Measurements from ENCODE around the gene TNFSF18.

TNFSF18 gene

GRCh38 chr1:173038875-173039554 lies 11.7 kb downstream of the TNFSF18 start:
- no peak for DNase-seq

GRCh38 chr1:173024543-173024942 lies 26.2 kb downstream of the TNFSF18 start:
- DNase-seq = no peak

GRCh38 chr1:173023343-173023742 lies 27.4 kb downstream of the TNFSF18 start:
- no peak for DNase-seq

DNA sequence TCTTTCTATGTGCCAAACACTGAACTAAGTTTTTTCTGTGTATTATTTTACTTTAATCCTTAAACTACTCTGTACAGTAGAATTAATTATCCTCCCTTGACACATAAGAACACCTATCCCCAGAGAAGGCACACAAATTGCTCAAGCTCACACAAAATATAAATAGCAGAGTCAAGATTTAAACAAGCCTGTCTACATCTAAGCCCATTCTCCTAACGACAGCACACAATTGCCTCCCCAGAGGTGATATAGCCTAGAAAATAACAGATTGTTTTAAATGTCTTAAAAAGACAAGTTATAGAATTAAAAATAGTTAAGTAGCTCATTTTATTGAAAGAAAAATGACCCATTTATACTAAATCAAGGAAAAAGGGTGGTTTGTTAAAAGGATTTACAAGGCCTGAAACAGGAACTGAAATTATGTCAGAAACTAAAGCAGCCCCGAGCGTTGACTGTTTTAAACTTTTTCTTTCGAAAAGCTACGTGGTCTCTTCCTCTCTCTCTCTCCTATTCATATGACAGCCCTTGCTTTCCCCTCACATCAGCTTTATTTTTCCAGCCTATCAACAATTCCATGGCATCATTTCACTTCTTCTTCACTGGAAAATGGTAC lies 30.5 kb downstream of the TNFSF18 start:
- DNase-seq = no peak

DNA sequence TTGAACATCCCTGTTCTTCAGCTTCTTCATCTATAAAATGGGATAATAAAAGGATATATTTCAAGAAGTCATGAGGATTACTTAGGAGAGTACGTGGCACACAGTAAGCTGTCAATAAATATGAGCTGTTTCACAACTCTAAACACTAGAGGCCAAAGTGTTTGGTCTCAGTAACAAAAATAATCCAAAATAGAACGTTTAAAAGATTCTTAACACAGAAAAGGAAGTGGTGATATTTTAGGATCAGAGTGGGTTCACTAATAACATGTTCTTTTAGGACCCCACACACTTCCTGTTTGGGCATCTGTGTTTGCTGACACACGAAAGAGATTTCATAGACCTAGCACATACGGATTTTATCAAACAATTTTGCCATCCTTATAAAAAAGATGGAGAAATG lies 32.9 kb downstream of the TNFSF18 start:
- no peak for DNase-seq

DNA sequence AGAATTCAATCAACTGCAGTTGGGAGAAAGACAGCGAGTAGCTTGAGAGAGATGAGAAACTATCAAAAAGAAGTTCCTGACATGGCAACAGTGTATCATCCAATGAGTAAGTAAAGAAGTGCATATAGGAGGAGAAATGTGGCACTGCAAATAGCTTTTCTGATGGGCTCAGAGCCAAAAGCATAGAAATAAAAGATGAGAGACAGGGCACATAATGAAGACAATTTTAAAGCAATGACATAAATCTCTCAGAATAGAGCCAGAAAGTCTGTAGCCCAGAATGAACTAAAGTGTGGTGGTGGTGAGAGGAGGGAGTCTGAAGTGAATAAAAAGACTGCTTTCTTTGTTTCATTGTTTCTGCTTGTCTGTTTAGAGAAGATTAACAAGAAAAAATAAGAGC lies 34.3 kb downstream of the TNFSF18 start:
- DNase-seq = no peak

DNA sequence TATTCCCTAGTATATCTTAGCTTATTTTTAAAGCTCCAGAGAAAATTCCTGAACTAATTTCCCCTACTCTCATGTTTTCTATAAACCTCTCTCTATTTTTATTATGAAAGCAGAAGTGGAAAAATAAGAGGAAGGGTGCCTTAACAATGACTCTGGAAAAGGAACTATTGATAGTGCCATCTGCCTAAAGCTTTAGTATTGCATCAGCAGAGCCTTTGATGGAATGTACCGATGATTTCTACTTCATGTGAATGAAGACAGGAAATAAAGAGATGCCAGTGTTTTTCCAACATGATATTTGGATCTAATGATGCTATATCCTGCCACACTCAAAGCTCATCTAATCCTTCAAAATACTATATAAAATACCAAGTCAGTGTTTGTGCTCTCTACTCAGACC lies 35.1 kb downstream of the TNFSF18 start:
- DNase-seq = no peak

DNA sequence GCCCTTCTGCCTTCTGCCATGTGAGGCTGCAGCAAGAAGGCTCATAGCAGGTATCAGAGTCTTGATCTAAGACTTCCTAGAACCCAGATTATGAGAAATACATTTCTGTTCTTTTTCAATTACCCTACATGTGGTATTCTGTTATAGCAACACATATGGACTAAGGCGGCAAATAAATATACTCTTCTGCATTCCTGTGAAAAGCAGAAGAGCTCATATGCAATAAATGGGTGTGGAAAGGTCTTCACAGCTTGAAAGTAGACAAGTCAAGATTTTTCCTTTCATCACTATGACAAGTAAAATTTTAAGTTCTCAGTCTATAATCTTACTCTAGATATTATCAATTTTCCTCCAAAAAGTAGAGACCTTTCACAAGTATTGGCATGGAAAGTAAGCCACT lies 36.6 kb downstream of the TNFSF18 start:
- no peak for DNase-seq

- DNase-seq = no peak
Measured at GRCh38 chr1:173012126-173012525, 38.6 kb downstream of the TNFSF18 start.

DNA sequence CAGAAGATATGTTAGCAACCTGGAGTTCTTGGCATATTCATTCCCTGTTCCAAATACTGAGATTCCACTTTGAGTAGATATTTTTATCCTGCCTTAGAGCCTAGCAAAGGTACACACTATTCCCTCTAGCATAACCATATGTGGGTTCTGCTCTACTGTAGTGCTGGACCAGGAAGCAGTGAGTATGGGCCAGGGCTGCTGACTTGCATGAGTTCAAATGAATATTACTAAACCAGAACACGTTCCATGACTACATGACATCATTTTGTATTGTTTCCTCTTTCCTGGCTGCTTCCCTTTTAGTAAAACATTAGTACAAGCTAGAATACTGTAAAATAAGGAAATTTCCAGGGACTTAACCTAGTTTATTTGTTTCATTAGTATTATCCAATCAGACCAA lies 41.1 kb downstream of the TNFSF18 start:
- no peak for DNase-seq

DNA sequence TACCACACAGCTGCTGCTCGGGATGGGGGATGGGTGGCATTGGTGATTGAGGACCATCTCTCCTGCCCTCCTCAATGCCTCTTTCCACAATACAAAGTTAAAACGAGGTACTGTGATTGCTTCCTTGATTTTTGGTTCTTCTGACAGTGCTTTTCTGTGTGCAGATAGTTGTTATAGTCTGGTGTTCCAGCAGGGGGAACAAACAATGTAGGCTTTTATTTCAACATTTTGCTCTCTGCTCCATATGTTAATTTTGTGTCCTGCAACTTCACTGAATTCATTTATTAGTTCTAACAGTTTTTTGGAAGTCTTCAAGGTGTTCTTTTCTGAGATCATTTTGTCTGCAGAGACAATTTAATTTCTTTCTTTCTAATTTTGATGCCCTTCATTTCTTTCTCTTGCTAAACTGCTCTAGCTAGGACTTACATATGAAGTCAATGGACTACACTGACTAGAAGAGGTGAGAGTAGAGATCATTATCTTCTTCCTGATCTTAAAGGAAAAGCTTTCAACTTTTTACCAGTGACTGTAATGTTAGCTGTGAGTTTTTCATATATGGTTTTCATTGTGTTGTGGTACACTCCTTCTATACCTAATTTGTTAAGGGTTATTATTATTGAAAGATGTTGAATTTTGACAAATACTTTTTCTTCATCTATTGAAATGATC lies 45.4 kb downstream of the TNFSF18 start:
- DNase-seq = no peak

- DNase-seq = no peak
Measured at GRCh38 chr1:173002891-173003838, 47.6 kb downstream of the TNFSF18 start.

GRCh38 chr1:172999349-172999748 lies 51.4 kb downstream of the TNFSF18 start:
- DNase-seq = no peak

DNA sequence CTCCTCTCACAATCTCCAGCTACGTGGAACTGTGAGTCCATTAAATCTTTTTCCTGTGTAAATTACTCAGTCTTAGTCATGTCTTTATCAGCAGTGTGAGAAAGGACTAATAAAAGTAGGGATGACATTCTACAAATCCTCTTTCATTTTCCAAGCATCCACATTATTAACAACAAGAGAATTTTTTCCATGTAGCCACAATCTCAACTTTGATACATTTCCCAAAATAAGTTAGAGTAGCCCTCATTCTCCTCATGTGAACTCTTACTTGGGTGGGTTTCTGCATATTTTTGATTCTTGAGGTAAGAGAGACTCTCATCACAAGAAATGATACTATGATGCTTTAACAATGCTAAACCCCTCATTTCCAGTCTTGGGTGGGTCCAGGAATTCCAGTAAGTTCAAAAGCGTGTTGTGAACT lies 52.8 kb downstream of the TNFSF18 start:
- no peak for DNase-seq

DNA sequence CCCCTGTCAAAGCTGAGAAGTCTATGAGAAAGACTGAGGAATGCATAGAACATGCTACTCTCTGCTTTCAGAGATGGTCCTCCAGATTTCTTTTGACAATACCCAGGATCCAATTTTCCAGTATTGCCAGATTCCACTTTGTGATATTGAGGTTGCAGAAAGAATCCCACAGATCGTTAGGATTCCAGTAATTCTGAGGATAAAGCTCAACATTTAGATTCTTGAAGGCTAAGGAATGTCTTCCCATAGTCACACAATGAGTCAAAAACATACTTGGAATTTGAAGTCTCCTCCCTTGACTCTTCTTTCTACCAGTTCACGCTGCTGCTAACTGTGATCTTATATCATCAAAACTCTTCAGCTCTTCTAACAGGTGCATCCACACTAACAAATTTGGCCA lies 57.1 kb downstream of the TNFSF18 start:
- no peak for DNase-seq

GRCh38 chr1:172991674-172992400 lies 58.9 kb downstream of the TNFSF18 start:
- no peak for DNase-seq

GRCh38 chr1:172990598-172991215 lies 60.0 kb downstream of the TNFSF18 start:
- no peak for DNase-seq
